OCI-LY1 (cell line): ENCODE measurements around the gene BACH1.

ENCODE experiments used
- CTCF ChIP-seq: fragments of 200-600 bp; sonication (generic), shearing (Covaris generic); IDR thresholded peaks from 2 replicates; pipeline ENCODE4 v1.5.1; 2017; ENCODE audit warnings: mild to moderate bottlenecking, antibody characterized with exemption, low read length, moderate library complexity, mixed read lengths
- EZH2 ChIP-seq: fragments of 200-600 bp; sonication (generic), shearing (Covaris generic); IDR thresholded peaks from 2 replicates; pipeline ENCODE4 v1.8.0; 2017; ENCODE audit warnings: borderline replicate concordance, mixed run types, mild to moderate bottlenecking, antibody characterized with exemption, low read length, moderate library complexity, mixed read lengths

DNA sequence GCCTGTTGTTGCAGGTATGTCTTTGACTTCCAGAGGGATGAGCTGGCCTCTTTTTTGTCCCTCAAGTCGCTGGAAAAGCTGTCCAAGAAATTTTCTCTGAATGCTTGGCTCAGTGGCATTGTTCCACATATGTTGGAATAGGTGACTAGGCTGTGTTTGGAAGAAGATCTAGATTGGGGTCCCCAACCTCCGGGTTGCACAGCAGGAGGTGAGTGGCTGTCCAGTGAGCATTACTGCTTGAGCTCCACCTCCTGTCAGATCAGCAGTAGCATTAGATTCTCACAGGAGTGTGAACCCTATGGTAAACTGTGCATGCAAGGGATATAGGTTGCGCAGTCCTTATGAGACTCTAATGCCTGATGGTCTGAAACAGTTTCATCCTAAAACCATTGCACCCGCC is 18.1 kb downstream of the BACH1 start:
- TF ChIP-seq CTCF (no peak), EZH2 (no peak)
